ENCODE data around the gene MFAP4. TPM values are rescaled to one million over a fixed set of nuclear protein-coding genes. Genes with fewer than 3 reads are reported as not detected.

MFAP4 gene
- total RNA-seq, 1 experiment from 2014 or later, result 0.52 TPM

- ChIA-PET POLR2A (no interaction called here), CTCF (no interaction called here), RAD21 (ENCODE audit: low non-redundant PET in 1 of 2, low total read pairs in 2 of 2, uncharacterized antibody in 2 of 2, unreplicated experiment in 2 of 2) (no interaction called here)
- Histone ChIP-seq H3K4me3 (replicated peaks in 1 of 2; ENCODE audit: low read depth in 1 of 2, low read length in 2 of 2) (no peak overlapping the region), H3K4me2 (ENCODE audit: low read length) (no peak overlapping the region), H2AFZ (ENCODE audit: low read depth, low read length, poor library complexity, severe bottlenecking) (no peak overlapping the region), H3K36me3 (ENCODE audit: control insufficient read depth in 1 of 2, insufficient read depth in 2 of 2, low read length in 2 of 2) (no peaks in the 10 kb centered on the region), H3K79me2 (ENCODE audit: insufficient read depth, low read length) (no peaks in the 10 kb centered on the region), H3K27ac (ENCODE audit: low read depth, low read length) (no peak overlapping the region), H3K9ac (ENCODE audit: low read length) (no peak overlapping the region), H3K4me1 (ENCODE audit: control insufficient read depth in 1 of 2, insufficient read depth in 2 of 2, low read length in 2 of 2) (peaks cover 0 to 10% of the 10 kb centered on the region in 2 experiments; a peak in 2 of 4 replicates), H3K27me3 (ENCODE audit: insufficient read depth, low read length) (no peaks in the 10 kb centered on the region), H3K9me3 (ENCODE audit: control insufficient read depth in 1 of 2, insufficient read depth in 1 of 2, low read depth in 1 of 2, low read length in 2 of 2) (no peaks in the 10 kb centered on the region), H4K20me1 (ENCODE audit: insufficient read depth) (no peaks in the 10 kb centered on the region), H3K9me2 (ENCODE audit: insufficient read depth) (no peaks in the 10 kb centered on the region)
- ATAC-seq (no peak), DNase-seq (ENCODE audit: low read depth, low spot score) (no peak)
- intact Hi-C loops (cut with micrococcal nuclease), result no loop called here
- BruUV-seq (replicated peaks), result no TSS peak
- TF ChIP-seq ATF3 (IDR thresholded peaks at IDR 0.05) (no peak), POLR2A (IDR thresholded peaks at IDR 0.05; ENCODE audit: borderline replicate concordance, extremely low read depth, insufficient read depth, insufficient read length) (no peak), ELF1 (IDR thresholded peaks at IDR 0.05; ENCODE audit: borderline replicate concordance, low read depth) (no peak), RAD21 (IDR thresholded peaks at IDR 0.05; ENCODE audit: low read depth) (no peak), TCF7L2 (IDR thresholded peaks at IDR 0.05; ENCODE audit: borderline replicate concordance, extremely low read depth, insufficient read depth, insufficient read length) (no peak), FOSL1 (IDR thresholded peaks at IDR 0.05; ENCODE audit: low read depth) (no peak), SIN3A (IDR thresholded peaks at IDR 0.05; ENCODE audit: low read depth) (no peak), ZFX (IDR thresholded peaks at IDR 0.05) (no peak), POLR2AphosphoS5 (IDR thresholded peaks at IDR 0.05; ENCODE audit: low read depth, low read length) (no peak), CEBPB (IDR thresholded peaks at IDR 0.05; ENCODE audit: low read depth) (no peak), REST (IDR thresholded peaks at IDR 0.05; ENCODE audit: low read depth) (no peak)
- TF ChIP-seq, protein P1, sequence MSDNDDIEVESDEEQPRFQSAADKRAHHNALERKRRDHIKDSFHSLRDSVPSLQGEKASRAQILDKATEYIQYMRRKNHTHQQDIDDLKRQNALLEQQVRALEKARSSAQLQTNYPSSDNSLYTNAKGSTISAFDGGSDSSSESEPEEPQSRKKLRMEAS (IDR thresholded peaks at IDR 0.05), result no peak
- TF ChIP-seq, protein P2, sequence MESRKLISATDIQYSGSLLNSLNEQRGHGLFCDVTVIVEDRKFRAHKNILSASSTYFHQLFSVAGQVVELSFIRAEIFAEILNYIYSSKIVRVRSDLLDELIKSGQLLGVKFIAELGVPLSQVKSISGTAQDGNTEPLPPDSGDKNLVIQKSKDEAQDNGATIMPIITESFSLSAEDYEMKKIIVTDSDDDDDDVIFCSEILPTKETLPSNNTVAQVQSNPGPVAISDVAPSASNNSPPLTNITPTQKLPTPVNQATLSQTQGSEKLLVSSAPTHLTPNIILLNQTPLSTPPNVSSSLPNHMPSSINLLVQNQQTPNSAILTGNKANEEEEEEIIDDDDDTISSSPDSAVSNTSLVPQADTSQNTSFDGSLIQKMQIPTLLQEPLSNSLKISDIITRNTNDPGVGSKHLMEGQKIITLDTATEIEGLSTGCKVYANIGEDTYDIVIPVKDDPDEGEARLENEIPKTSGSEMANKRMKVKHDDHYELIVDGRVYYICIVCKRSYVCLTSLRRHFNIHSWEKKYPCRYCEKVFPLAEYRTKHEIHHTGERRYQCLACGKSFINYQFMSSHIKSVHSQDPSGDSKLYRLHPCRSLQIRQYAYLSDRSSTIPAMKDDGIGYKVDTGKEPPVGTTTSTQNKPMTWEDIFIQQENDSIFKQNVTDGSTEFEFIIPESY (IDR thresholded peaks at IDR 0.05; ENCODE audit: extremely low read depth, insufficient replicate concordance, low read length), result no peak
These were observed 31.4 kb upstream of the MFAP4 start for GRCh38 chr17:19418251-19418992.
